Stimulated activated CD4-positive, alpha-beta T cell treated with anti-CD3 and anti-CD28 coated beads, Interleukin-1b, Interleukin-23, amount 100 ng/mL, for 24 hours (primary cell): ENCODE results near the gene OGFRL1.
"Not testable (repeated sequence)": the region's sequence is repeated elsewhere in the genome, so short reads cannot be mapped to it uniquely, and the experiment has no call there.

Source experiments
- DNase-seq, 4 experiments: peaks; one replicate each; pipeline ENCODE4 v3.0.0-alpha.2; 2020; ENCODE audit warnings: low read depth in 4 of 4, low spot score in 1 of 4

OGFRL1 gene

GRCh38 chr6:71288228-71289038 is at the start of gene OGFRL1:
OGFRL1 (plus strand) TSS chr6:71288811; CDS start chr6:71288937, 126 bp downstream.
- peak in 3 of 4 experiments; percentile 34 to 52 (median 41) for DNase-seq

GRCh38 chr6:71239694-71240093 is 48.9 kb upstream of the OGFRL1 start:
- no peak for DNase-seq

- no peak for DNase-seq
Observed at GRCh38 chr6:71245265-71246049, 43.2 kb upstream of the OGFRL1 start.

GRCh38 chr6:71246596-71246995 is 42.0 kb upstream of the OGFRL1 start:
- no peak for DNase-seq

GRCh38 chr6:71248306-71248765 is 40.3 kb upstream of the OGFRL1 start:
- DNase-seq: no peak

GRCh38 chr6:71248878-71249544 is 39.6 kb upstream of the OGFRL1 start:
- DNase-seq: no peak

GRCh38 chr6:71250099-71250602 is 38.5 kb upstream of the OGFRL1 start:
- no peak for DNase-seq

- no peak for DNase-seq
Observed at GRCh38 chr6:71252410-71252809, 36.2 kb upstream of the OGFRL1 start.

GRCh38 chr6:71252960-71253359 is 35.7 kb upstream of the OGFRL1 start:
- DNase-seq: no peak

GRCh38 chr6:71254323-71254722 is 34.3 kb upstream of the OGFRL1 start:
- no peak for DNase-seq

GRCh38 chr6:71258078-71258866 is 30.3 kb upstream of the OGFRL1 start:
- no peak for DNase-seq

- no peak for DNase-seq
Observed at GRCh38 chr6:71259888-71260604, 28.6 kb upstream of the OGFRL1 start.

- no peak for DNase-seq
Observed at GRCh38 chr6:71262914-71263313, 25.7 kb upstream of the OGFRL1 start.

- not testable (repeated sequence) for DNase-seq
Observed at GRCh38 chr6:71266392-71266791, 22.2 kb upstream of the OGFRL1 start.

GRCh38 chr6:71268735-71269437 is 19.7 kb upstream of the OGFRL1 start:
- no peak for DNase-seq

GRCh38 chr6:71277926-71278600 is 10.5 kb upstream of the OGFRL1 start:
- no peak for DNase-seq

GRCh38 chr6:71279321-71279720 is 9.3 kb upstream of the OGFRL1 start:
- no peak for DNase-seq

- DNase-seq: no peak
Observed at GRCh38 chr6:71279740-71280139, 8.9 kb upstream of the OGFRL1 start.

- DNase-seq: no peak
Observed at GRCh38 chr6:71280701-71281100, 7.9 kb upstream of the OGFRL1 start.
